GM13976 (cell line): ENCODE data around the gene CCDC34.

Experiments
- DNase-seq: peaks from one replicate; pipeline ENCODE4 v3.0.0; 2012; ENCODE audit warnings: low spot score
- in situ Hi-C: fragments of 300-500 bp; cut with MboI; formaldehyde crosslinking; loops from one replicate; pipeline ENCODE4 v1.12.0; 2022; ENCODE audit warnings: low sequenced_read_pairs, mixed read lengths, inconsistent platforms; ENCODE audit not compliant: unreplicated experiment
- TF ChIP-seq, protein P1 (sequence below): IDR thresholded peaks from 2 replicates; pipeline ENCODE4 v1.5.1; 2012; ENCODE audit warnings: borderline replicate concordance, mild to moderate bottlenecking; ENCODE audit not compliant: insufficient read depth; ENCODE audit errors: extremely low read depth, missing control alignments, control extremely low read depth

The CCDC34 gene

GRCh38 chr11:27401280-27401832 lies 38.3 kb upstream of the CCDC34 start:
- no peak for DNase-seq
- in situ Hi-C loops = no loop called here
- TF ChIP-seq, protein P1, sequence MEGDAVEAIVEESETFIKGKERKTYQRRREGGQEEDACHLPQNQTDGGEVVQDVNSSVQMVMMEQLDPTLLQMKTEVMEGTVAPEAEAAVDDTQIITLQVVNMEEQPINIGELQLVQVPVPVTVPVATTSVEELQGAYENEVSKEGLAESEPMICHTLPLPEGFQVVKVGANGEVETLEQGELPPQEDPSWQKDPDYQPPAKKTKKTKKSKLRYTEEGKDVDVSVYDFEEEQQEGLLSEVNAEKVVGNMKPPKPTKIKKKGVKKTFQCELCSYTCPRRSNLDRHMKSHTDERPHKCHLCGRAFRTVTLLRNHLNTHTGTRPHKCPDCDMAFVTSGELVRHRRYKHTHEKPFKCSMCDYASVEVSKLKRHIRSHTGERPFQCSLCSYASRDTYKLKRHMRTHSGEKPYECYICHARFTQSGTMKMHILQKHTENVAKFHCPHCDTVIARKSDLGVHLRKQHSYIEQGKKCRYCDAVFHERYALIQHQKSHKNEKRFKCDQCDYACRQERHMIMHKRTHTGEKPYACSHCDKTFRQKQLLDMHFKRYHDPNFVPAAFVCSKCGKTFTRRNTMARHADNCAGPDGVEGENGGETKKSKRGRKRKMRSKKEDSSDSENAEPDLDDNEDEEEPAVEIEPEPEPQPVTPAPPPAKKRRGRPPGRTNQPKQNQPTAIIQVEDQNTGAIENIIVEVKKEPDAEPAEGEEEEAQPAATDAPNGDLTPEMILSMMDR = no peak

GRCh38 chr11:27398400-27398770 lies 35.4 kb upstream of the CCDC34 start:
- TF ChIP-seq, protein P1 = no peak
- DNase-seq = no peak
- in situ Hi-C loops = no loop called here

- no peak for DNase-seq
- TF ChIP-seq, protein P1 = no peak
- in situ Hi-C loops = no loop called here
These were observed 34.8 kb upstream of the CCDC34 start for GRCh38 chr11:27397624-27398399.

GRCh38 chr11:27396259-27396839 lies 33.3 kb upstream of the CCDC34 start:
- no peak for DNase-seq
- TF ChIP-seq, protein P1 = no peak
- in situ Hi-C loops = no loop called here

- in situ Hi-C loops = no loop called here
- TF ChIP-seq, protein P1 = no peak
- no peak for DNase-seq
These were observed 32.7 kb upstream of the CCDC34 start for GRCh38 chr11:27395556-27396258.

- DNase-seq = no peak
- in situ Hi-C loops = no loop called here
- TF ChIP-seq, protein P1 = no peak
These were observed 31.8 kb upstream of the CCDC34 start for GRCh38 chr11:27394781-27395228.
